ENCODE measurements around the gene STXBP5L.
"Not testable (repeated sequence)": the region's sequence is repeated elsewhere in the genome, so short reads cannot be mapped to it uniquely, and the experiment has no call there.

Gene STXBP5L

DNA sequence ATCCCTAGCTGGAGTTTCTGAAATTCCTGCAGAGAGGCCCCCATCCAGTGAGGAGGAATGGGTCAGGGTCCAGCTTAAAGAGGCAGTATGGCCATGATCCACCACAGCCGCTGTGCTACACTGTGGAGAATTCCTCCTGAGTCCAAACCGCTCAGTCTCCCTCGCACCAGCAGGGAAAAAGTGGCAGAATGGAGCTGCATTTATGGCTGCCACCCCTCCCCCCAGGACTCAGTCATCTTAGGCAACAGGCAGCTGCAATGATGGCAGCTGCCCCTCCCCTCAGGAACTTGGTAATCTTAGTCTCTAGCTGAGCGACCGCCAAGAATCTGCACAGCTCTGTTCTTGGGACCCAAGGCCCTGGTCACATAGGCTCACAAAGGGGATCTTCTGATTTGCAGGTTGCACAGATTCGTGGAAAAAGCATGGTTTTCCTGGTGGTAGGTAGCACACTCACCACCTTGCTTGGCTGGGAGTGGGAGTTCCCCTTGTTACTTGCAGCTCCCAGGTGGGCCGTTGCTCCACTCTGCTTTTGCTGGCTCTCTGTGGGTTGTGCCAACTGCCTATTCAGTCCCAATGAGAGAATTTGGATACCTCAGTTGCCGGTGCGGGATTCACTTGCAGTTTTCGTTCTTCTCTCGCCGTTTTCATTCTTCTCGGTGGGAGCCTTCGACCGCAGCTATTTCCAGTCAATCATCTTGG, 204.1 kb downstream of the STXBP5L start:
- no peaks in the 10 kb centered on the region for H3K36me3 ChIP-seq (ENCODE audit: control insufficient read depth, insufficient read depth, low read length)
- no CpG with 5 or more reads among the region's 15 CpGs for WGBS (ENCODE audit: insufficient coverage, insufficient read length)
- H3K9me3 ChIP-seq (ENCODE audit: control insufficient read depth, insufficient read depth, low read length), result no peaks in the 10 kb centered on the region
- peaks cover 5% of the 10 kb centered on the region; the same call in 1 of the 2 replicates for H3K4me1 ChIP-seq (ENCODE audit: control insufficient read depth, insufficient read depth, low read length)
- no peak overlapping the region for H3K4me3 ChIP-seq (ENCODE audit: low read length)
- H3K27me3 ChIP-seq (ENCODE audit: control insufficient read depth, insufficient read depth, low read length), result no peaks in the 10 kb centered on the region
- peak; percentile 27 for DNase-seq (ENCODE audit: low read depth, low spot score)
- H3K27ac ChIP-seq (ENCODE audit: low read length), result no peak overlapping the region

DNA sequence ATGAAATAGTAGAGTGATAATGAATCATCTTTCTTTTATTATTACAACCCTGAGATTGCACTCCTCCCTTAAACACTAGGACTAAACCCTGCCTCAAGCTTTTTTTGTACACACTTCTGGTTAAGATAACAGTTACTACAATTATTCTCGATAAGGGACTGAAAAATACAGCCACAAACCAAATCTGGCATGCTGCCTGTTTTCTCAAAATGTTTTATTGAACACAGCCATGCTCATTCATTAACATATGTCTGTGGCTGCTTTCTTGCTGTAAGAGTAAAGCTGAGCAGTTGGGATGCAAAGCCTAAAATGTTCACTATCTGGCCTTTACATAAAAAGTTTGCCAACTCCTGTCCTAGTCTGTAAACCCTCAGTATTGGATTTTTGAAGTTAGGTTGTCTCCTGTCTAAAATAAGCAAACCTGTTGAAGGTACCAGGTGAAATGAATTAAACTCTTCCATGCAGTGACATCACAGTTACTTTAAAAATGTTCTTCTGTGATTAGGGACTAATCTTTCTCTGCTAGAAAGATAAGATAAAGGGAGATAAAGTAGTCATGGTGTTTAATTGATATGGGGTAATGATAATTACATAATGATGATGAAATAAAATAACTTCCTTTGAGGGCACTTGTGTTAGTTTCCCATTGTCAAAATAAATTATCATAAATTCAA, 218.2 kb downstream of the STXBP5L start:
- Histone ChIP-seq H3K27ac (ENCODE audit: low read length) (no peak overlapping the region), H3K4me3 (ENCODE audit: low read length) (no peak overlapping the region), H3K9me3 (ENCODE audit: control insufficient read depth, insufficient read depth, low read length) (no peaks in the 10 kb centered on the region), H3K27me3 (ENCODE audit: control insufficient read depth, insufficient read depth, low read length) (no peaks in the 10 kb centered on the region), H3K36me3 (ENCODE audit: control insufficient read depth, insufficient read depth, low read length) (no peaks in the 10 kb centered on the region), H3K4me1 (ENCODE audit: control insufficient read depth, insufficient read depth, low read length) (no peaks in the 10 kb centered on the region)
- no CpG with 5 or more reads among the region's 1 CpG for WGBS (ENCODE audit: insufficient coverage, insufficient read length)
- DNase-seq (ENCODE audit: low read depth, low spot score), result no peak

DNA sequence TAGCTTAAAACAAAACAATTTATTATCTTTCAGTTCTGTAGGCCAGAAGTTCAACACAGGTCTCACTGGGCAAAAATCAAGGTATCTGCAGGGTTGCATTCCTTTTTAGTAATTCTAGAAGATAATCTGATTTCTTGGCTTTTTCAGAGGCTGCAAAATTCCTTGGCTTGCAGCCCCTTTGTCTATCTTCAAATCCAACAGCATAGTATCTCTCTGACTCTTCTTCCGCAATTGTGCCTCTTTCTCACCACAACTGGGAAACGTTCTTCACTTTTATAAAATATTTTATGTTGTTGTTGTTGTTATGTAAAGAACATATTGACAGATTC, 218.7 kb downstream of the STXBP5L start:
- Histone ChIP-seq H3K27ac (ENCODE audit: low read length) (no peak overlapping the region), H3K4me3 (ENCODE audit: low read length) (no peak overlapping the region), H3K9me3 (ENCODE audit: control insufficient read depth, insufficient read depth, low read length) (no peaks in the 10 kb centered on the region), H3K4me1 (ENCODE audit: control insufficient read depth, insufficient read depth, low read length) (no peaks in the 10 kb centered on the region), H3K27me3 (ENCODE audit: control insufficient read depth, insufficient read depth, low read length) (no peaks in the 10 kb centered on the region), H3K36me3 (ENCODE audit: control insufficient read depth, insufficient read depth, low read length) (no peaks in the 10 kb centered on the region)
- DNase-seq (ENCODE audit: low read depth, low spot score), result no peak
- WGBS (ENCODE audit: insufficient coverage, insufficient read length), result no CpG with 5 or more reads among the region's 2 CpGs

DNA sequence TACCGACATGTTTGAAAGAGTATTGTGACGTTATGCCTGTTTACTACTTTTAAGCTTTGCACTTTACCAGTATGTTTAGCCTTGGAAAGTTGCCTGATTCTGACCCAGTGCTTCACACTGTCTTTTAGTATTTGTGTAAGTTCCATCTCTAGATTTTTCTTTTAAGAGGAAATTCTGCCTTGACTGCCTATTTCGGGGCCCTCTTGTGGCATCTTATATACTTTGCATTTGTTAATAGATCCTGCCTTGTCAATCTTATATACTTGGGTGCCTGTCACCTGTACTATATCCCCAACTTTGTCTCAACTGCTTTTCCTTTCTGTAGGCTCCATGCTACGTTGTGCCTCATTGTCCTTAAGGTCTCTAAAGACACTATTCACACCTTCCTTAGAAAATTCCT, 244.6 kb downstream of the STXBP5L start:
- no peak for DNase-seq (ENCODE audit: low read depth, low spot score)
- no peaks in the 10 kb centered on the region for H3K36me3 ChIP-seq (ENCODE audit: control insufficient read depth, insufficient read depth, low read length)
- no peak overlapping the region for H3K27ac ChIP-seq (ENCODE audit: low read length)
- no peak overlapping the region for H3K4me3 ChIP-seq (ENCODE audit: low read length)
- H3K9me3 ChIP-seq (ENCODE audit: control insufficient read depth, insufficient read depth, low read length), result no peaks in the 10 kb centered on the region
- no peaks in the 10 kb centered on the region for H3K27me3 ChIP-seq (ENCODE audit: control insufficient read depth, insufficient read depth, low read length)
- no peaks in the 10 kb centered on the region for H3K4me1 ChIP-seq (ENCODE audit: control insufficient read depth, insufficient read depth, low read length)
- no CpG with 5 or more reads among the region's 4 CpGs for WGBS (ENCODE audit: insufficient coverage, insufficient read length)

DNA sequence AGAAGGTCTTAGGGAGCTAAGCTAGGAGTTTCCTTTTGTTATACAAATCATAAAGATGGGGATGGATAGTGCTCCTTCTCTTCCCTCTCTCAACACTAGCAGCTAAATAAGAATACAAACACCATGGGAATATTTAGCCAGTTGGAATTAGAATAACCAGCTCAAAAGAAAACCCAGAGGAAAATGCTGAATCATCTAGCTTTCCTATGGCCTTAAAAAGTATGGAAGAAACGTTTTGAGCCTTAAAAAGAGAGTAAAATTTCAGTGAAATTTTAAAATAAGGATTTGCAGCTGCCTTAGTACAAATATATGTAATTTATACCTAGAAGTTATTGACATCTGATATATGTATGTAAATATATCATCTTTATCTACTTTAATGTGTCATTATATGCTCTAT, 245.8 kb downstream of the STXBP5L start:
- WGBS (ENCODE audit: insufficient coverage, insufficient read length), result no CpG with 5 or more reads among the region's 1 CpG
- no peak overlapping the region for H3K27ac ChIP-seq (ENCODE audit: low read length)

DNA sequence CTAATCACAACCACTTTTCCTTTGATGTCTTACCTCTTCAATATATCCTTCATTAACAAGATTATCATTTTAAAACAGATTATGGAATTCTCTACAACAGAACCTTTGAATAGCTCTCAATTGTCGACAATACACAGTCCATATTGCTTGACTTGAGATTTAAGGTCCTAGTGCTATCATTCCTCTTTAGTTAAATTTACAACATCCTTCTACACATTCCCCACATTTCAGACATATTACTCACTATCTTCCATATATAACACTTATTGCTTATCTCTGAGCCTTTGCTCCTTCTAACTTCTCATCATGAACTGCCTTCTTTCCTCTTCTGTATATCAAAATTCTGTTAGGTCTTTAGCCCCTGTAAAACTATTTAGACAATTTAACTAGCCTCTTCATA, 247.0 kb downstream of the STXBP5L start:
- DNase-seq (ENCODE audit: low read depth, low spot score), result no peak
- Histone ChIP-seq H3K9me3 (ENCODE audit: control insufficient read depth, insufficient read depth, low read length) (no peaks in the 10 kb centered on the region), H3K4me3 (ENCODE audit: low read length) (no peak overlapping the region), H3K36me3 (ENCODE audit: control insufficient read depth, insufficient read depth, low read length) (no peaks in the 10 kb centered on the region), H3K27me3 (ENCODE audit: control insufficient read depth, insufficient read depth, low read length) (no peaks in the 10 kb centered on the region), H3K27ac (ENCODE audit: low read length) (no peak overlapping the region), H3K4me1 (ENCODE audit: control insufficient read depth, insufficient read depth, low read length) (no peaks in the 10 kb centered on the region)
- WGBS (ENCODE audit: insufficient coverage, insufficient read length), result no CpG with 5 or more reads among the region's 1 CpG

More for the DNA sequence above, 245.8 kb downstream of the STXBP5L start:
- H3K4me1 ChIP-seq (ENCODE audit: control insufficient read depth, insufficient read depth, low read length), result no peaks in the 10 kb centered on the region
- H3K27me3 ChIP-seq (ENCODE audit: control insufficient read depth, insufficient read depth, low read length), result no peaks in the 10 kb centered on the region
- H3K36me3 ChIP-seq (ENCODE audit: control insufficient read depth, insufficient read depth, low read length), result no peaks in the 10 kb centered on the region
- DNase-seq (ENCODE audit: low read depth, low spot score), result no peak
- H3K9me3 ChIP-seq (ENCODE audit: control insufficient read depth, insufficient read depth, low read length), result no peaks in the 10 kb centered on the region
- no peak overlapping the region for H3K4me3 ChIP-seq (ENCODE audit: low read length)

DNA sequence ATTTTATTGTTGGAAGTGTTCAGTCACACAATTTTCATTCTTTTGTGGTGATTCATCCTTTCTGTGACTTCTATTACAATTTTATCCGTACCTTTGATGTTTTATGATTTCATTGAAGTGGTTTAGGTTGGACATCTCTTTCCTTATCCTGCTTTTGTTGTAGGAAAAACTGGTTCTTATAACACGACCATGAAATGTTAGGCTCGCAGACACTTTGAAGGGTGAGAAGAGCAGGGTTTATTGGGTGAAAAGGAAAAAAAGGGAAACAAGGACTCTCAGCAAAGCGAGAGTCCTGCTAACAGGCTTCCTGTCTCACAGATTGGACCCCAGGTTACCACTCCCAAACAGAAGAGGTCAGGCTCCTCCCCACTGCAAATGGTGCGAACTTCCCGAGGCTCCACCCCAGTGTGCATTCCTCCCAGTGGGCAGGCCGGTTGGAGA, 257.4 kb downstream of the STXBP5L start:
- no peak overlapping the region for H3K4me3 ChIP-seq (ENCODE audit: low read length)
- no peaks in the 10 kb centered on the region for H3K4me1 ChIP-seq (ENCODE audit: control insufficient read depth, insufficient read depth, low read length)
- no peaks in the 10 kb centered on the region for H3K9me3 ChIP-seq (ENCODE audit: control insufficient read depth, insufficient read depth, low read length)
- no peak for DNase-seq (ENCODE audit: low read depth, low spot score)
- H3K27ac ChIP-seq (ENCODE audit: low read length), result no peak overlapping the region
- no peaks in the 10 kb centered on the region for H3K27me3 ChIP-seq (ENCODE audit: control insufficient read depth, insufficient read depth, low read length)
- no CpG with 5 or more reads among the region's 7 CpGs for WGBS (ENCODE audit: insufficient coverage, insufficient read length)
- no peaks in the 10 kb centered on the region for H3K36me3 ChIP-seq (ENCODE audit: control insufficient read depth, insufficient read depth, low read length)

DNA sequence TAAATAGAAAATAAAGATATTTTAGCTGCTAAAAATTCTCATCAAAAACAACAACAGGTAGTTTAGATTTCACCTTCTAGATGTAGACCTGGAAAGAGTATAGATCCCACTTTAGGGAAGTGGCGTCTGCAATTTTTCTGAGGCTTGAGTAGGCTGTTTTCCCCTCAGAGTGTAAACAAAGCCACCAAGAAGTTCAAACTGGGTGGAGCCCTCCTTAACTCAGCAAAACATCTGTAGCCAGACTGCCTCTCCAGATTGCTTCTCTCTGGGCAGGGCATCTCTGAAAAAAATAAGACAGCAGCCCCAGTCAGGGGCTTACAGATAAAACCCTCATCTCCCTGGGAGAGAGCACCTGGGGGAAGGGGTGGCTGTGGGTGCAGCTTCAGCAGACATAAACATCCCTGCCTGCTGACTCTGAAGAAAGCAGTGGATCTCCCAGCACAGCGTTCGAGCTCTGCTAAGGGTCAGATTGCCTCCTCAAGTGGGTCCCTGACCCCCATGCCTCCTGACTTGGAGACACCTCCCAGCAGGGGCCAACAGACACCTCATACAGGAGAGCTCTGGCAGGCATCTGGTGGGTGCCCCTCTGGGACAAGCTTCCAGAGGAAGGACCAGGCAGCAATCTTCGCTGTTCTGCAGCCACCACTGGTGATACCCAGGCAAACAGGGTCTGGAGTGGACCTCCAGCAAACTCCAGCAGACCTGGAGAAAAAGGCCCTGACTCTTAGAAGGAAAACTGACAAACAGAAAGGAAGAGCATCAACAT, 259.6 kb downstream of the STXBP5L start:
- no peaks in the 10 kb centered on the region for H3K36me3 ChIP-seq (ENCODE audit: control insufficient read depth, insufficient read depth, low read length)
- no peaks in the 10 kb centered on the region for H3K4me1 ChIP-seq (ENCODE audit: control insufficient read depth, insufficient read depth, low read length)
- no peaks in the 10 kb centered on the region for H3K9me3 ChIP-seq (ENCODE audit: control insufficient read depth, insufficient read depth, low read length)
- H3K4me3 ChIP-seq (ENCODE audit: low read length), result no peak overlapping the region
- no peaks in the 10 kb centered on the region for H3K27me3 ChIP-seq (ENCODE audit: control insufficient read depth, insufficient read depth, low read length)
- DNase-seq (ENCODE audit: low read depth, low spot score), result no peak
- WGBS (ENCODE audit: insufficient coverage, insufficient read length), result no CpG with 5 or more reads among the region's 4 CpGs
- H3K27ac ChIP-seq (ENCODE audit: low read length), result no peak overlapping the region

DNA sequence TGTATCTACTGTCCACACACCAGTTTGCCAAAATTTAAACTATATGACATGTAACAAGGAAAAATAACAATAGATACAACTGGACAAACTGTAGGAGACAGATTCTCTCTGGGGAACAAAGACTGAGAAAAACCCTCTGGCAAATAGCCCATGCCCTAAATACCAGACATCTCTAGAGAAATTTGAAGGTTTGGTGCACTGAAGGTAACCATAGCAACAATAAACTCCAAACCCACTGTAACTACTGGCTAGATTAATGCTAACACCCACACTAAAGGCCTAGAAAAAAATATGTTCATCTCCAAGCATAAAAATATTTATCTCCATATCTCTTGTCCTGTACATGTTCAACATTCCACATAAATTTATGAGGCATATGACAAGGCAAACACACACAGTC, 267.1 kb downstream of the STXBP5L start:
- Histone ChIP-seq H3K9me3 (ENCODE audit: control insufficient read depth, insufficient read depth, low read length) (no peaks in the 10 kb centered on the region), H3K27ac (ENCODE audit: low read length) (no peak overlapping the region), H3K4me3 (ENCODE audit: low read length) (no peak overlapping the region), H3K4me1 (ENCODE audit: control insufficient read depth, insufficient read depth, low read length) (no peaks in the 10 kb centered on the region), H3K27me3 (ENCODE audit: control insufficient read depth, insufficient read depth, low read length) (no peaks in the 10 kb centered on the region), H3K36me3 (ENCODE audit: control insufficient read depth, insufficient read depth, low read length) (no peaks in the 10 kb centered on the region)
- no peak for DNase-seq (ENCODE audit: low read depth, low spot score)

DNA sequence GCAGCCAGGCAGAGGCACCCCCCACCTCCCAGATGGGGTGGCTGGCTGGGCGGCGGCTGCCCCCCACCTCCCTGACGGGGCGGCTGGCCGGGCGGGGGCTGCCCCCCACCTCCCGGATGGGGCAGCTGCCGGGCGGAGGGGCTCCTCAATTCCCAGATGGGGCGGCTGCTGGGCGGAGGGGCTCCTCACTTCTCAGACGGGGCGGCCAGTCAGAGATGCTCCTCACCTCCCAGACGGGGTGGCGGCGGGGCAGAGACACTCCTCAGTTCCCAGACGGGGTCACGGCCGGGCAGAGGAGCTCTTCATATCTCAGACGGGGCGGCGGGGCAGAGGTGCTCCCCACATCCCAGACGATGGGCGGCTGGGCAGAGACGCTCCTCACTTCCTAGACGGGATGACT, 282.6 kb downstream of the STXBP5L start:
- DNase-seq (ENCODE audit: low read depth, low spot score); H3K9me3 ChIP-seq (ENCODE audit: control insufficient read depth, insufficient read depth, low read length); H3K4me3 ChIP-seq (ENCODE audit: low read length); H3K27ac ChIP-seq (ENCODE audit: low read length); H3K36me3 ChIP-seq (ENCODE audit: control insufficient read depth, insufficient read depth, low read length); H3K27me3 ChIP-seq (ENCODE audit: control insufficient read depth, insufficient read depth, low read length); H3K4me1 ChIP-seq (ENCODE audit: control insufficient read depth, insufficient read depth, low read length): not testable (repeated sequence)
- WGBS (ENCODE audit: insufficient coverage, insufficient read length), result no CpG with 5 or more reads among the region's 26 CpGs
